Suprapubic skin (tissue), 4 donors: ENCODE data around the gene TMEM150C. TPM values are rescaled to one million over a fixed set of nuclear protein-coding genes. Genes with fewer than 3 reads are reported as not detected.

Experiments
- DNase-seq, 2 donors: peaks; one replicate each; pipeline ENCODE4 v3.0.0-alpha.2; 2019; ENCODE audit warnings: low spot score in 2 of 2
- H3K27ac ChIP-seq: fragments of 200-600 bp; sonication (generic); one replicate; pipeline ENCODE4 v1.5.1; 2019
- H3K27me3 ChIP-seq: fragments of 200-600 bp; sonication (generic); one replicate; pipeline ENCODE4 v1.5.1; 2019
- H3K36me3 ChIP-seq: fragments of 200-600 bp; sonication (generic); one replicate; pipeline ENCODE4 v1.5.1; 2019
- H3K4me1 ChIP-seq: fragments of 200-600 bp; sonication (generic); one replicate; pipeline ENCODE4 v1.5.1; 2019
- H3K4me3 ChIP-seq: fragments of 200-600 bp; sonication (generic); one replicate; pipeline ENCODE4 v1.5.1; 2019; ENCODE audit warnings: mild to moderate bottlenecking
- H3K9me3 ChIP-seq: fragments of 200-600 bp; sonication (generic); one replicate; pipeline ENCODE4 v1.5.1; 2019
- EP300 ChIP-seq: sonication (generic); formaldehyde crosslinking; IDR thresholded peaks from one replicate; pipeline ENCODE4 v1.6.1; 2017; ENCODE audit warnings: antibody characterized with exemption
- POLR2A ChIP-seq, 2 donors: fragments of 450-650 bp; IDR thresholded peaks; one replicate each; pipeline ENCODE4 v1.6.1; 2017; ENCODE audit warnings: antibody characterized with exemption in 2 of 2, mild to moderate bottlenecking in 2 of 2, moderate library complexity in 2 of 2
- POLR2AphosphoS5 ChIP-seq, 3 donors: sonication (generic); formaldehyde crosslinking; IDR thresholded peaks; one replicate each; pipeline ENCODE4 v1.6.1; 2017; ENCODE audit warnings: antibody characterized with exemption in 3 of 3
- WGBS: methylation state at CpG from one replicate; pipeline ENCODE4 v1.1.5; 2018; 5-methylcytosine and 5-hydroxymethylcytosine counted together
- total RNA-seq, 4 donors: library from RNA; depleted of rRNA; stranded (reverse); fragments of >200 nt; gene quantifications; one replicate each; pipeline ENCODE4 v1.1.0, GENCODE V29; 2016
- TF ChIP-seq, protein P1 (sequence below), 2 donors: fragments of 200-600 bp in 1 of 2; fragments of 450-650 bp in 1 of 2; sonication (generic) in 1 of 2; IDR thresholded peaks; one replicate each; pipeline ENCODE4 v1.5.1; 2016 to 2019; ENCODE audit warnings: antibody characterized with exemption in 2 of 2, mild to moderate bottlenecking in 1 of 2, moderate library complexity in 1 of 2

Gene TMEM150C
- total RNA-seq, 4 donors from 2014 or later: 3.2 to 10.7 (median 8.7) TPM

DNA sequence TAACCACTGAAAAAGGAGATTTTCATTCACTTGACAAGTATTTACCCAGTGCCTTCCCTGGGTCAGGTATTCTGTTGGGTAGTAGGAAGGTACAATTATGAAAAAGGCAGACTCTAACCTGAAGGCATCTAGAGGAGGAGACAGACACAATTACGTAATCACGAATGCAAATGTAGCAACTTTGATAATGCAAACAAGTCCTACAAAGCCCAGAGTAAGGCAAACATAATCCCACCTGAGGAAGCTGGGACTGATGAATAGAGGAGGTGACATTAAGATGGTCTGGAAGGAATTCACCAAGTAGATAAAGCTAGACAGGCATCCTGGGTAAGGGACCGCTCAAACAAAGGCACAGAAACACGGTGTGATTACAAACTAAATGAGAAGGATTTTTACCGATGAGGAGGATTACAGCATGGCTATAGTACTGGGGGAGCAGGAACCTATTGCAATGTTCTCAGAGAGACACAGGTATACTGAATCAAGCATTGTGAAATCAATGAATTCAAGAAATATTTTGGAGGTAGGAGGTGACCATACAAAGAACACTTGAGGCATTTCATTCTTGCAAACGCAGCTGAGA is 37.1 kb downstream of the TMEM150C start:
- H3K4me1 ChIP-seq: peaks cover 3% of the 10 kb centered on the region
- WGBS: 64% methylated on average over 6 of the region's 6 CpGs
- no peak overlapping the region for H3K4me3 ChIP-seq
- no peak for DNase-seq
- H3K36me3 ChIP-seq: no peaks in the 10 kb centered on the region
- H3K27me3 ChIP-seq: no peaks in the 10 kb centered on the region
- TF ChIP-seq POLR2AphosphoS5 (IDR thresholded peaks at IDR 0.05) (no peak), POLR2A (IDR thresholded peaks at IDR 0.05) (no peak), EP300 (no peak)
- TF ChIP-seq, protein P1, sequence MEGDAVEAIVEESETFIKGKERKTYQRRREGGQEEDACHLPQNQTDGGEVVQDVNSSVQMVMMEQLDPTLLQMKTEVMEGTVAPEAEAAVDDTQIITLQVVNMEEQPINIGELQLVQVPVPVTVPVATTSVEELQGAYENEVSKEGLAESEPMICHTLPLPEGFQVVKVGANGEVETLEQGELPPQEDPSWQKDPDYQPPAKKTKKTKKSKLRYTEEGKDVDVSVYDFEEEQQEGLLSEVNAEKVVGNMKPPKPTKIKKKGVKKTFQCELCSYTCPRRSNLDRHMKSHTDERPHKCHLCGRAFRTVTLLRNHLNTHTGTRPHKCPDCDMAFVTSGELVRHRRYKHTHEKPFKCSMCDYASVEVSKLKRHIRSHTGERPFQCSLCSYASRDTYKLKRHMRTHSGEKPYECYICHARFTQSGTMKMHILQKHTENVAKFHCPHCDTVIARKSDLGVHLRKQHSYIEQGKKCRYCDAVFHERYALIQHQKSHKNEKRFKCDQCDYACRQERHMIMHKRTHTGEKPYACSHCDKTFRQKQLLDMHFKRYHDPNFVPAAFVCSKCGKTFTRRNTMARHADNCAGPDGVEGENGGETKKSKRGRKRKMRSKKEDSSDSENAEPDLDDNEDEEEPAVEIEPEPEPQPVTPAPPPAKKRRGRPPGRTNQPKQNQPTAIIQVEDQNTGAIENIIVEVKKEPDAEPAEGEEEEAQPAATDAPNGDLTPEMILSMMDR (IDR thresholded peaks at IDR 0.05): no peak
- H3K27ac ChIP-seq: no peak overlapping the region
- H3K9me3 ChIP-seq: no peaks in the 10 kb centered on the region

DNA sequence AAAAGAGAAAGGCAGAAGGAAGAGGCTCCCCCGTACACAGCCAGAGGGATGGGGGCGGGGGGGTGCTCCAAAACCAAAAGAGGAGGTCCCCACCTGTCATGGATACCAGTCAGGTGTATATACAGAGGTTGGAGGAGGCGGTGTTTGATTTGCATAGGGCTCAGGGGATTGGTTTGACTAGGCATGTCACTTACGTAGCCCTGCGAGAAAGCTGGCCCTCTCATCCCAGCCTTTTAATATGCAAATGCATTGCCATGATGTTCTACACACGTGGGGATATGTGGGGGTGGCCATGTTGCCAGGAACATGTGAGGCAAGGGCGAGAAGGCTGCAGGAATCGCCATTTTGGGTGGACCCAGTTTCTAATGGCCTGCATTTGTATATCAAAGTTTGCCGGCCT is 38.6 kb downstream of the TMEM150C start:
- no peak overlapping the region for H3K27ac ChIP-seq
- no peak for DNase-seq
- peaks cover 3% of the 10 kb centered on the region for H3K4me1 ChIP-seq
- no peak for TF ChIP-seq EP300
- no peak for TF ChIP-seq POLR2A (IDR thresholded peaks at IDR 0.05)
- TF ChIP-seq POLR2AphosphoS5 (IDR thresholded peaks at IDR 0.05): no peak
- TF ChIP-seq, protein P1 (IDR thresholded peaks at IDR 0.05): no peak
- no peaks in the 10 kb centered on the region for H3K36me3 ChIP-seq
- 84% methylated on average over 9 of the region's 9 CpGs for WGBS
- H3K27me3 ChIP-seq: no peaks in the 10 kb centered on the region
- H3K4me3 ChIP-seq: no peak overlapping the region
- H3K9me3 ChIP-seq: no peaks in the 10 kb centered on the region

DNA sequence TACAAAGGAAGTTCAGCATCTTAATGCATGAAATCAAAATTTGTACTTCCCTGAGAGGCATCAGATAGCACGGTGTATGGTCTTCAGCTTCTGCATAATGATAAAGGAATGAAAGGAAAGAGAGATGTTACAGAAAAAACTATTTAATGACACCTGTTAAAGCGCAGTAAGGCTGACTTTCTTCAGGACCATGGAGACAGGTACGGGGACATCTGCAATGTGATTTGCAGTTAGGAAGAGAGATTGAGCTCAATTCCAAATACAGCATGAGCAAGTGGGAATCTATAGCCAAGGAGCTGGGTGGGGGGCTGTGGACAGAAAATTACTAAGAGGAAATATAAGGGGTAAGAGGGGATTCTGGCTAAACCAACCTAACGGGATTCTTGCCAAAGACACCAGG is 39.3 kb downstream of the TMEM150C start:
- Histone ChIP-seq H3K27ac (no peak overlapping the region), H3K9me3 (no peaks in the 10 kb centered on the region), H3K36me3 (no peaks in the 10 kb centered on the region), H3K4me3 (no peak overlapping the region), H3K27me3 (no peaks in the 10 kb centered on the region), H3K4me1 (peaks cover 3% of the 10 kb centered on the region)
- WGBS: 91% methylated on average over 4 of the region's 4 CpGs
- TF ChIP-seq POLR2A (IDR thresholded peaks at IDR 0.05) (no peak), EP300 (no peak), POLR2AphosphoS5 (IDR thresholded peaks at IDR 0.05) (no peak)
- TF ChIP-seq, protein P1 (IDR thresholded peaks at IDR 0.05): no peak
- no peak for DNase-seq

DNA sequence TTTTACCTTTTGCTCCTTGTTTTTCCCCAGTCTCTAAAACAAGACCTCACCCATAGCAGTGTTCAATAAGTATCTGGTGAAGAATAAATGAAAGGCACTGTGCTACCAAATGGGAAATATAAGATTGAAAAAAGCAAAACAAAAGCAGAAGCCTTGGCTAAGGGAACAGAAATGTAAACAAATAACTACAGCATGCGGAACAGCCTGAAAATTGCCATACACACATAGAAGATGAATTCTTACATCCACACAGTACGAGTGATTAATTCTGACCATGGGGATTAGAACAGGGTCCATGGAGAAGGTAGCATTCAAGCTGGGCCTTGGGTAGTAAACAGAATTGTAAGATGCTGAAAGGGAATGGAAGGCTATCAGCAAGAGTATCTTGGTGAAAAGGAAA is 40.5 kb downstream of the TMEM150C start:
- Histone ChIP-seq H3K36me3 (no peaks in the 10 kb centered on the region), H3K4me1 (peaks cover 3% of the 10 kb centered on the region), H3K27ac (no peak overlapping the region), H3K4me3 (no peak overlapping the region), H3K9me3 (no peaks in the 10 kb centered on the region), H3K27me3 (no peaks in the 10 kb centered on the region)
- 43% methylated on average over 2 of the region's 2 CpGs for WGBS
- no peak for TF ChIP-seq POLR2A (IDR thresholded peaks at IDR 0.05)
- TF ChIP-seq EP300: no peak
- TF ChIP-seq, protein P1 (IDR thresholded peaks at IDR 0.05): no peak
- TF ChIP-seq POLR2AphosphoS5 (IDR thresholded peaks at IDR 0.05): no peak
- DNase-seq: no peak

DNA sequence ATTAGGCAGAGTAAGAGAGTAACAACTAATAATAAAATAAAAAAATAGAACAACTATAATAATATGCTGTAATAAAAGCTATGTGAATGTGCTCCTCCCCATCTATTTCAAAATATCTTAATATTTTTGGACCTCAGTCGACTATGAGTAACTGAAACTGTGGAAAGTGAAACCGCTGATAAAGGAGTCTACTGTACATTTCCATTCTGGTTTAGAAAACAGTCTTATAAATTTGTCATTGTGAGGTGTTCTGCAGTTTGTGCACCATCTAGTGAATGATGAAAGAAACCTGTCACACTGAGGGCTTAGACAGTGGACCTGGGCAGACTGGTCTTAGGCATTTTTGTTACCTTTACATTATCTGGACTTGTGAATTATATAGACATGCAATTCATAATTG is 42.0 kb downstream of the TMEM150C start:
- Histone ChIP-seq H3K9me3 (no peaks in the 10 kb centered on the region), H3K27me3 (no peaks in the 10 kb centered on the region), H3K4me3 (no peak overlapping the region), H3K36me3 (no peaks in the 10 kb centered on the region), H3K27ac (no peak overlapping the region), H3K4me1 (peaks cover 3% of the 10 kb centered on the region)
- DNase-seq: no peak
- WGBS: 65% methylated on average over 2 of the region's 2 CpGs
- TF ChIP-seq EP300 (no peak), POLR2A (IDR thresholded peaks at IDR 0.05) (no peak), POLR2AphosphoS5 (IDR thresholded peaks at IDR 0.05) (no peak)
- TF ChIP-seq, protein P1 (IDR thresholded peaks at IDR 0.05): no peak
